GM19397 (cell line): ENCODE data around the gene PGK1.
"Not testable (repeated sequence)": the region's sequence is repeated elsewhere in the genome, so short reads cannot be mapped to it uniquely, and the experiment has no call there.

Source experiments
- ATAC-seq: cut with Tn5 transposase; IDR thresholded peaks from one replicate; pipeline ENCODE4 v1.9.1; 2021; ENCODE audit warnings: mild to moderate bottlenecking, moderate library complexity; ENCODE audit not compliant: unreplicated experiment

Gene PGK1

GRCh38 chrX:78111140-78111931 is 7.3 kb downstream of the PGK1 start:
- no peak for ATAC-seq

GRCh38 chrX:78116365-78116764 is 12.3 kb downstream of the PGK1 start:
- no peak for ATAC-seq

- ATAC-seq, result no peak
Measured at GRCh38 chrX:78116766-78117165, 12.7 kb downstream of the PGK1 start.

- no peak for ATAC-seq
Measured at GRCh38 chrX:78118628-78119027, 14.6 kb downstream of the PGK1 start.

- ATAC-seq, result no peak
Measured at GRCh38 chrX:78119521-78120227, 15.6 kb downstream of the PGK1 start.

- ATAC-seq, result no peak
Measured at GRCh38 chrX:78123190-78123589, 19.1 kb downstream of the PGK1 start.

- no peak for ATAC-seq
Measured at GRCh38 chrX:78124307-78124706, 20.3 kb downstream of the PGK1 start.

GRCh38 chrX:78125148-78125547 is 21.1 kb downstream of the PGK1 start:
- ATAC-seq, result no peak

GRCh38 chrX:78125781-78126180 is 21.7 kb downstream of the PGK1 start:
- not testable (repeated sequence) for ATAC-seq

- no peak for ATAC-seq
Measured at GRCh38 chrX:78129714-78130113, 25.7 kb downstream of the PGK1 start.

GRCh38 chrX:78130396-78130795 is 26.3 kb downstream of the PGK1 start:
- ATAC-seq, result no peak

GRCh38 chrX:78131117-78131516 is 27.1 kb downstream of the PGK1 start:
- ATAC-seq, result no peak

- no peak for ATAC-seq
Measured at GRCh38 chrX:78133238-78133960, 29.4 kb downstream of the PGK1 start.

- ATAC-seq, result peak; percentile 98
Measured at GRCh38 chrX:78139160-78140123, 35.4 kb downstream of the PGK1 start, which contains the start of gene TAF9B. TAF9B (minus strand) TSS chrX:78139650; CDS start chrX:78139611, 39 bp downstream.

GRCh38 chrX:78140206-78140605 is 36.2 kb downstream of the PGK1 start:
- ATAC-seq, result no peak

- ATAC-seq, result not testable (repeated sequence)
Measured at GRCh38 chrX:78147002-78147540, 43.0 kb downstream of the PGK1 start.

GRCh38 chrX:78157373-78157772 is 53.3 kb downstream of the PGK1 start:
- not testable (repeated sequence) for ATAC-seq

- ATAC-seq, result not testable (repeated sequence)
Measured at GRCh38 chrX:78157846-78158245, 53.8 kb downstream of the PGK1 start.

- not testable (repeated sequence) for ATAC-seq
Measured at GRCh38 chrX:78160711-78161110, 56.7 kb downstream of the PGK1 start.

GRCh38 chrX:78163175-78163574 is 59.1 kb downstream of the PGK1 start:
- ATAC-seq, result not testable (repeated sequence)
